PC-9 (cell line): ENCODE data around the gene SIPA1.

Experiments
- CTCF ChIP-seq: fragments of 200-600 bp; sonication (generic); conservative IDR thresholded peaks from 2 replicates; pipeline ENCODE4 v1.6.1; 2017; ENCODE audit warnings: mixed run types, antibody characterized with exemption, mild to moderate bottlenecking, moderate library complexity
- EZH2 ChIP-seq: fragments of 200-600 bp; sonication (generic); IDR thresholded peaks from 2 replicates; pipeline ENCODE4 v1.8.0; 2017; ENCODE audit warnings: antibody characterized with exemption, low read depth

DNA sequence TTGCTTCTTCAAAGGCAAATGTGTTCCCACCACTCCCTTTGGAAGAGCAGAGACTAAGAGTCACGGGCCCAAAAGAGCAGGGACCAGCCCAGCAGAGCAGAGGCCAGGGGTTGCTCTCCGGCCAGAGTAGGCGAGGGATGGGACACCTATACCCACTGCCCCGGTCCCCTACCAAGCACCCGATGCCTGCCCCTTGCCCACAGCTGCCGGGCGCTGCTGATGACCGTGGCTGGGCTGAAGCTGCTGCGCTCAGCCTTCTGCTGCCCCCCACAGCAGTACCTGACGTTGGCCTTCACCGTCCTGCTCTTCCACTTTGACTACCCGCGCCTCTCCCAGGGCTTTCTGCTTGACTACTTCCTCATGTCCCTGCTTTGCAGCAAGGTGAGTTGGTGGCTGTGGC is 10.7 kb upstream of the SIPA1 start:
- no peak for TF ChIP-seq EZH2
- no peak for TF ChIP-seq CTCF
